H54 (cell line): ENCODE data around the gene SPRR3.

Experiments used
- DNase-seq: peaks from one replicate; pipeline ENCODE4 v3.0.0; 2011; ENCODE audit warnings: low spot score, mixed read lengths; ENCODE audit not compliant: insufficient read length
- FAIRE-seq: peaks from 3 replicates; lab custom pipeline; 2011; peaks lifted over from hg19 to GRCh38; lab: Jason Lieb, UNC
- POLR2A ChIP-seq: IDR thresholded peaks from 2 replicates; pipeline ENCODE4 v1.6.1; 2011; ENCODE audit warnings: low read depth, mild to moderate bottlenecking, low read length

The SPRR3 gene

GRCh38 chr1:152970495-152970894 is 31.1 kb upstream of the SPRR3 start, which contains the start of gene SPRR4:
Gene SPRR4 (plus strand): TSS chr1:152970648. CDS start chr1:152971891, 1,243 bp downstream.
- TF ChIP-seq POLR2A = no peak
- FAIRE-seq (no peak), DNase-seq (no peak)

GRCh38 chr1:152972196-152972886 is 29.2 kb upstream of the SPRR3 start:
- no peak for TF ChIP-seq POLR2A
- no peak for DNase-seq
- no peak for FAIRE-seq

- DNase-seq (no peak), FAIRE-seq (no peak)
- no peak for TF ChIP-seq POLR2A
Measured at GRCh38 chr1:152976688-152977087, 24.9 kb upstream of the SPRR3 start.

GRCh38 chr1:152977614-152978013 is 23.9 kb upstream of the SPRR3 start:
- no peak for TF ChIP-seq POLR2A
- DNase-seq = no peak
- FAIRE-seq = no peak

GRCh38 chr1:152980676-152981075 is 20.9 kb upstream of the SPRR3 start:
- FAIRE-seq = no peak
- DNase-seq = no peak
- no peak for TF ChIP-seq POLR2A

GRCh38 chr1:152981146-152981871 is 20.2 kb upstream of the SPRR3 start:
- no peak for TF ChIP-seq POLR2A
- FAIRE-seq = no peak
- no peak for DNase-seq

GRCh38 chr1:152982076-152982475 is 19.5 kb upstream of the SPRR3 start:
- DNase-seq (no peak), FAIRE-seq (no peak)
- TF ChIP-seq POLR2A = no peak

GRCh38 chr1:152983234-152983633 is 18.3 kb upstream of the SPRR3 start:
- no peak for FAIRE-seq
- no peak for DNase-seq
- TF ChIP-seq POLR2A = no peak

- FAIRE-seq (no peak), DNase-seq (no peak)
- no peak for TF ChIP-seq POLR2A
Measured at GRCh38 chr1:152983743-152984142, 17.8 kb upstream of the SPRR3 start, which contains the start of gene SPRR1A. Gene SPRR1A (plus strand): TSS chr1:152984081. CDS start chr1:152985231, 1,150 bp downstream.

GRCh38 chr1:152986578-152986977 is 15.0 kb upstream of the SPRR3 start:
- FAIRE-seq (no peak), DNase-seq (no peak)
- TF ChIP-seq POLR2A = no peak

GRCh38 chr1:152993186-152993585 is 8.4 kb upstream of the SPRR3 start:
- TF ChIP-seq POLR2A = no peak
- DNase-seq = no peak
- no peak for FAIRE-seq

GRCh38 chr1:152995842-152996241 is 5.7 kb upstream of the SPRR3 start:
- no peak for TF ChIP-seq POLR2A
- DNase-seq = no peak
- no peak for FAIRE-seq

- no peak for FAIRE-seq
- no peak for TF ChIP-seq POLR2A
- no peak for DNase-seq
Measured at GRCh38 chr1:152996633-152997400, 4.7 kb upstream of the SPRR3 start.

GRCh38 chr1:152997901-152998300 is 3.6 kb upstream of the SPRR3 start:
- TF ChIP-seq POLR2A = no peak
- no peak for FAIRE-seq

More at GRCh38 chr1:152997901-152998300, 3.6 kb upstream of the SPRR3 start:
- DNase-seq = no peak
